ENCODE data around the gene NFYC.
A peak's percentile ranks its signal among the peaks of the same experiment; 100 is the strongest.

Gene NFYC

GRCh38 chr1:40760984-40761383, 69.5 kb downstream of the NFYC start:
- DNase-seq (ENCODE audit: low read depth in 2 of 2): no peak

GRCh38 chr1:40762144-40762923, 70.8 kb downstream of the NFYC start:
- no peak for DNase-seq (ENCODE audit: low read depth in 2 of 2)

- DNase-seq (ENCODE audit: low read depth in 2 of 2): no peak
Observed at GRCh38 chr1:40763742-40764532, 72.4 kb downstream of the NFYC start.

- DNase-seq (ENCODE audit: low read depth in 2 of 2): no peak
Observed at GRCh38 chr1:40764981-40765380, 73.5 kb downstream of the NFYC start.

- no peak for DNase-seq (ENCODE audit: low read depth in 2 of 2)
Observed at GRCh38 chr1:40766017-40766416, 74.5 kb downstream of the NFYC start.

GRCh38 chr1:40766560-40766959, 75.1 kb downstream of the NFYC start:
- no peak for DNase-seq (ENCODE audit: low read depth in 2 of 2)

- no peak for DNase-seq (ENCODE audit: low read depth in 2 of 2)
Observed at GRCh38 chr1:40768146-40768990, 76.9 kb downstream of the NFYC start.

GRCh38 chr1:40769815-40770214, 78.3 kb downstream of the NFYC start:
- no peak for DNase-seq (ENCODE audit: low read depth in 2 of 2)

GRCh38 chr1:40770296-40771070, 79.0 kb downstream of the NFYC start:
- DNase-seq (ENCODE audit: low read depth in 2 of 2): no peak

- no peak for DNase-seq (ENCODE audit: low read depth in 2 of 2)
Observed at GRCh38 chr1:40772146-40772955, 80.8 kb downstream of the NFYC start.

- no peak for DNase-seq (ENCODE audit: low read depth in 2 of 2)
Observed at GRCh38 chr1:40773748-40774265, 82.3 kb downstream of the NFYC start.

- DNase-seq (ENCODE audit: low read depth in 2 of 2): peak; percentile 58
Observed at GRCh38 chr1:40774266-40774998, 82.9 kb downstream of the NFYC start.

- no peak for DNase-seq (ENCODE audit: low read depth in 2 of 2)
Observed at GRCh38 chr1:40776236-40777072, 85.0 kb downstream of the NFYC start.

GRCh38 chr1:40777224-40777970, 85.9 kb downstream of the NFYC start:
- DNase-seq (ENCODE audit: low read depth in 2 of 2): no peak

GRCh38 chr1:40780678-40781607, 89.4 kb downstream of the NFYC start:
- DNase-seq (ENCODE audit: low read depth in 2 of 2): no peak

- no peak for DNase-seq (ENCODE audit: low read depth in 2 of 2)
Observed at GRCh38 chr1:40781608-40781971, 90.1 kb downstream of the NFYC start.

GRCh38 chr1:40782371-40782956, 91.0 kb downstream of the NFYC start:
- DNase-seq (ENCODE audit: low read depth in 2 of 2): no peak

All from stimulated activated CD4-positive, alpha-beta T cell treated with anti-CD3 and anti-CD28 coated beads, Interleukin-4, amount 100 ng/mL, for 48 hours (primary cell).